GM19324 (cell line): ENCODE measurements around the gene SRSF5.

ENCODE experiments used
- ATAC-seq: cut with Tn5 transposase; IDR thresholded peaks from one replicate; pipeline ENCODE4 v1.9.1; 2021; ENCODE audit warnings: mild to moderate bottlenecking, moderate library complexity; ENCODE audit not compliant: unreplicated experiment, low FRiP score

Gene SRSF5

DNA sequence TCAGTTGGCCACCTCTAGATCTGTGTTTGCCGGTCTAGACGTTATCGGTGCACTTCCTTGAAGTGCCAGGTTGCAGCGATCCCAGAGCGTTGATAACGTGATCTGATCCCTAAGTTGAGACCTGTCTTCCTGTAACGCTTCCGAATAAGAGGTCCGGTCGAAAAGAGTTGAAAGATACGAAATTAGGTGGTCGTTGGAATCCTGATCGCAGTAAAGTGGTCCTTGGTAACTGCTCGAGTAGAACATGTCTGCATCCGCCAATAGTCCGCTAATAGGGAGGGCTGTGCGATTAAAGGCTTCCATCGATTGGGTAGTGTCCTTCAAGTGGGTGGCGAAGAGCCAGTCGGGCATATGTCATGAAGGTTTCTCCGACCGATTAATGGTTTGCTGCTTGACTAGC, 2.7 kb downstream of the SRSF5 start:
- no peak for ATAC-seq

DNA sequence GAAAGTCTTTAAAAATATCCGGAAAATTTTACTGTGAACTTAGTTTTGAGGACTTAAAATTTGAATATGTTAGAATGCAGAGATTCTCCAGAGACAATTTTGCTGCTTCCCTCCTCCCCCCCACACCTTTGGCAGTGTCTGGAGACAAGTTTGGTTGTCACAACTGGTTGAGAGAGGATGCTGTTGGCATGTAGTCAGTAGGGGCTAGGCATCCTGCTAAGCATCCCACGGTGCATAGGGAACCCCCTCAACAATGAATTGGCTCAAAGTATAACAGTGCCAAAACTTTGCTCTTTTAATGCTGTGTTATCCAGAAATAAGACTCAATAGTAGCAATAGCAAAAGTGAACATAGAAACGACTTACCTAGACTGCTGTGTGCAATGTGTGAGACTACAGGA, 3.6 kb downstream of the SRSF5 start:
- ATAC-seq, result no peak

DNA sequence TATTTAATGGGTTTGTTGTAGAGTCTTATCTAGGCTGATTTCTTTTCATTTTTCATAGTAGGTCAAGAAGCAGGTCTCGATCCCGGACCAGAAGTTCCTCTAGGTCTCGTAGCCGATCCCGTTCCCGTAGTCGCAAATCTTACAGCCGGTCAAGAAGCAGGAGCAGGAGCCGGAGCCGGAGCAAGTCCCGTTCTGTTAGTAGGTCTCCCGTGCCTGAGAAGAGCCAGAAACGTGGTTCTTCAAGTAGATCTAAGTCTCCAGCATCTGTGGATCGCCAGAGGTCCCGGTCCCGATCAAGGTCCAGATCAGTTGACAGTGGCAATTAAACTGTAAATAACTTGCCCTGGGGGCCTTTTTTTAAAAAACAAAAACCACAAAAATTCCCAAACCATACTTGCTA, 4.2 kb downstream of the SRSF5 start:
- no peak for ATAC-seq

DNA sequence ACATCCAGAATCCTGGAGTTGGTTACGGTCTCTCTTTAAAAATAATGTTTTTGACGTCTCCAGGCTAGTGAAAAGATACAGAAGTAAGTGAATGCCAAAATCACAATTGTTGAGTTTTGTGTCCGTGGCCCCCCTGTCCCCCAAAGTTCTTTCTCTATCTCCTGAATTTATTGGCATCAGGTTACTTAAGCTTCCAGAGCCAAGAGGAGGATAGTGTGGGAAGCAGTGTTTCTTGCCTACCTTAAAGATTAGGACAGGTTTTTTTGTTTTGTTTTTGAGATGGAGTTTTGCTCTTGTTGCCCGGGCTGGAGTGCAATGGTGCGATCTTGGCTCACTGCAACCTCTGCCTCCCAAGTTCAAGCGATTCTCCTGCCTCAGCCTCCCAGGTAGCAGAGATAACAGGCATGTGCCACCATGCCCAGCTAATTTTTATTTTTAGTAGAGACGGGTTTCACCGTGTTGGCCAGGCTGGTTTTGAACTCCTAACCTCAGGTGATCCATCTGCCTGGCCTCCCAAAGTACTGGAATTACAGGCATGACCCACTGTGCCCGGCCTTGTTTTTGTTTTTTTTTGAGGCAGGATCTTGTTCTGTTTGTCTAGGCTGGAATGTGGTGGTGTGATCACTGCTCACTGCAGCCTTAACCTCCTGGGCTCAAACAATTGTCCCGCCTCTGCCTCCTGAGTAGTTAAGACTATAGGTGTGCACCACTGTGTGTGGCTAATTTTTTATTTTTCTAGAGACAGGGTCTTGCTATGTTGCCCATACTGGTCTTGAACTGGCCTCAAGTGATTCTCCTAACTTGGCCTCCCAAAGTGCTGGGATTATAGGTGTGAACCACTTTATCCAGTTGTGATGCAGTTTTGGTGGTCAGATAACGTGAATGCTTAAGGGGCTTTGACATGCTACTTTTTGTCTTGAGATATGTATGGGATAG, 5.4 kb downstream of the SRSF5 start:
- no peak for ATAC-seq

DNA sequence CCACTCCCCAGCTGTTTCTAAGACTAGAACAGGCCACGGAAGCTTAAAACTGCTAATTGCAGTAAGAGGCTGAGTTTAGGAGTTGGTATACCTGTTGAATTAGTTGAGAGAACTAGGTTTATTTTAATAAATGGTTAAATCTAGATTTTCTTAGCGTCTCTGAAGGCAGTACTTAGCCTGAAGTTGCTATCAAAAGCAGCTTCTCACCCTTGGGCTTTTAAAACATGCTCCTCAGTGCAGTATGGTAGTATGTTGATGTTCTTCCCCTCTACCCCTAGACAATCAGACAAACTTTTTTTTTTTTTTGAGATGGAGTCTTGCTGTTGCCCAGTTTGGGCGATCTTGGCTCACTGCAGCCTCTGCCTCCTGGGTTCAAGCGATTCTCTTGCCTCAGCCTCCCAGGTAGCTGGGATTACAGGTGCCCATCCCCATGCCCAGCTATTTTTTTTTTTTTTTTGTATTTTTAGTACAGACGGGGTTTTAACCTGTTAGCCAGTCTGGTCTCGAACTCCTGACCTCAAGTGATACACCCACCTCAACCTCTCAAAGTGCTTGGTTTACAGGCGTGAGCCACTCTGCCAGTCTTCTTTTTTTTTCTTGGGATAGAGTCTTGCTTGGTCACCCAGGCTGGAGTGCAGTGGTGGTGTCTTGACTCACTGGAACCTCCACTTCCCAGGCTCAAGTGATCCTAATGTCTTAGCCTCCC, 6.8 kb downstream of the SRSF5 start:
- no peak for ATAC-seq

DNA sequence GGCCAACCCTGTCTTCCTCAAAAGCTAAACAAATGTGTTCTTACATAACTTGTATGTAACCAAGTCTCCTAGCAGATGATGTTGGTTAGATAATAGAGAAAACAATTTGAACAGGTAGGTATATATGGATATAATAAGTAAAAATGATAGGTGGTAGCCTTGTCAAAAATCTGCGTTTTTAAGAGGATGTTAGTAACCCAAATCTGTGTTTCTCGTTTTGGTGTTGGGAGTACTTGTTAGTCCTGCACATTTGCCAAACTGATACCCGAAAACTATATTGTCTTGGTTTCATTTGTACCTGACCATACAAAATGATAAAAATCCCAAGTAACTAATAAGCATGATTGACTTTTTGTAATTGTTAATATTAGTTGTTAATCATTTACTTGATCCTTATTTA, 8.1 kb downstream of the SRSF5 start:
- no peak for ATAC-seq

DNA sequence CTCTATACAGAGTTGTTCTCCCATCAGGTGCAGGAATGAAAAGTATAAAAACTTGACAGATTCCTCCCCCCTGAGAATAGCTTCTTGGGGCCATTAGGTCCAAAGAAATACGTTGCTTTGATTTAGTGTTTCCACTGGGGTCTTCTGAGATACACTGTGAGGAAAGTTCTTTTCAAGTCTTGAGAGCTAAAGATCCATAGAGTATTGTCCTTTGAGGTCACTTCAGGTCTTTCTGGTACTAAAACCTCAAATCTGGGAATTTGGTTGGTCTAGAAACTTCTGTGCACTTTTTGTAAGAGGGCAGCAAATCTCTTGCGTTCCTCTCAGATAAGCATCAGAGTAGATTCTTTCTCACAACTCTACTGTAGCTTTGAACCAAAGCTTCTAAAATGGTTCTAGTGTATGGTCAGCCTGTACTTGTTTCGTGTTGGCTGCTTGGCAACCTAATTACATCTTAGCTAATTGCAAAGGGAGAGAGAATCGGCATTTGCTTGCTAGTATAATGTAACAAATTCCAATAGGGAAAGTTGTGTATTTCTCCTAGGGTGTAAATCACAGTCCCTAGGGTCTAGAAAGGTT, 10.0 kb downstream of the SRSF5 start:
- no peak for ATAC-seq

DNA sequence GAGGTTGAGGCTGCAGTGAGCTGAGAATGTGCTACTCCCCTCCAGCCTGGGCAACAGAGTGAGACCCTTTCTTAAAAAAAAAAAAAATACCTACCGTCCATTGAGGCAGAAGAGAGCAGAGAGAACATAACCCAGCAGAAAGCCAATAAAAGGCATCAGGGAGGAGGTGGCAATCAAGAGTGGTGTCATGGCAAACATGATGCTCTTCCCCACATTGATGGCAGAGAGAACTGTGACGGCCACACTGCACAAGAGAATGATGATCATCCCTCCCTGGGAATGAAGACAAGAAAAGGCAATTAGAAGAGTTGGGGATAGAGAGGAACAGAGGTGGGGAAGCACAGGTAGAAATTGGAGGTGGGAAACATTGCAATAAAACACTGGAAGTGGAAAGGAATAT, 12.1 kb downstream of the SRSF5 start:
- ATAC-seq, result no peak

DNA sequence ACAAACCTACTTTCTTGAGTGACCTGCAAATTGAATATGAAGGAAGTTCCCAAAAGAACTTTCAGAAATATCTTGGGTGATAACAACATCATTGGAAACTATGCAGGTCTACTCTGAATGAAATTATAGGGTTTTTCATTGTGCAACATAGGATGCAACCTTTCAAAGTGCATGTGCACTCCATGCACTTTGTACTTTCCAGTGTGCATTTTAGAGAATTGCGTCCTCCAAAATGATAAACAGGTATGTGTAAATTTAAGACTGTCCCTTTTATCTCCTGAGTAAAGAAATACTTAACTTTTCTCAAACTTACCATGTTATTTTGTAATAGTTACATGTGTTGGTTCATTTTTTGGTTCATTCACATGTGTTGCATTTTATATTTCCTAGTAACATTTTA, 13.2 kb downstream of the SRSF5 start:
- ATAC-seq, result no peak

DNA sequence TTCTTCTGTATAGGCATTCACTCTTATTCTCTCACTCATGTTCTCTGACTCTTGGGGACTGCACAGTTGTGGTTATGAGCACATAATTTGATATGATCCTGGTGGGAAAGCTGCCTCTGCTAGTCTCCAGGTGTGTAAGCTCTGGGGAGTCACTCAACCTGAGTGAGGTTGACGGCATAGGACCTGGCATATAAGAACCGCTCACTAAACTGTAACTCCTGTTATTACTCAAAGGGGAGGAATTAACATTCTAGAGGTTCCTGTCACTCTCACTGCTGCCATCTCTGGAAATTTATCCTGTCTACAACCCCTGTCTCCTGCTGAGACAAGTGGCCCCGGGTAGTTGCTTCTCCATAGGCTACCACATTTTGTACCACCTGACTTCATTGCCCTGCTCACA, 14.0 kb downstream of the SRSF5 start:
- ATAC-seq, result no peak

DNA sequence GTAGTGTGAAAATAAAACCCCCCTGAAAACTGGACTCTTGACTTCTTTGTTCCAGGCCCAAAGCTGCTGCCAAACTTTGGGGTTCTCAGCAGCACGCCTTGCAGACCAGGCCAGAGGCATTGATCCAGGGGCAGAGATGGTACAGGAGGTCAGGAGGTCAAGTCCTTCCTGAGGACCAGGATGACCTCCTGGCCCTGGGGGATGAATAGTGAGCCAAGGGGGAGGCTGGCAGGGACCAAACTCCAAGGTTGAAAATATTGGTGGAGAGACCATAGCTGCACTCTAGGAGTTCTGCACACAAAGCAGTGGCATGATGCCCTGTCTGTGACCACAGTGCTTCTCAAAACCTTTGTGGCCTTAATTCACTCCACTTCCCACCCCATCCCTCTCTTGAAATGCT, 18.0 kb downstream of the SRSF5 start:
- ATAC-seq, result no peak

DNA sequence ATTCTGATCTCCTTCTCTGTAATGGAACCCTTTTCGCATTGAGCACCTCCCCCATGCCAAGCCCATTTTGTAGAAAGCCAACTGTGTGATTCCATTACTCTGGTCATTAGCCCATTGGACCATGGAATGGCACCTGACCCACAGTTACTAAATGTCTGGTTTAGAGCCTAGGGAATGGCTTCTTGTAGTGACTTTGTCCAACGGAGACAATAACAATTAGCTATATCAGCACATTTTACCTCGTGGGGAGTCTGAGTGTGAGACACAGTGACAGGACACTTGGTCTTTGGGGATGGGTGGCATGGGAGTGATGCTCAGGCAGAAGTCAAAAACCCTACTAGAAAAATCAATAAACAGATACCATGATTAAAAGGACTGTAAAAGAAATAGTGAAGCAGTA, 19.7 kb downstream of the SRSF5 start:
- no peak for ATAC-seq

DNA sequence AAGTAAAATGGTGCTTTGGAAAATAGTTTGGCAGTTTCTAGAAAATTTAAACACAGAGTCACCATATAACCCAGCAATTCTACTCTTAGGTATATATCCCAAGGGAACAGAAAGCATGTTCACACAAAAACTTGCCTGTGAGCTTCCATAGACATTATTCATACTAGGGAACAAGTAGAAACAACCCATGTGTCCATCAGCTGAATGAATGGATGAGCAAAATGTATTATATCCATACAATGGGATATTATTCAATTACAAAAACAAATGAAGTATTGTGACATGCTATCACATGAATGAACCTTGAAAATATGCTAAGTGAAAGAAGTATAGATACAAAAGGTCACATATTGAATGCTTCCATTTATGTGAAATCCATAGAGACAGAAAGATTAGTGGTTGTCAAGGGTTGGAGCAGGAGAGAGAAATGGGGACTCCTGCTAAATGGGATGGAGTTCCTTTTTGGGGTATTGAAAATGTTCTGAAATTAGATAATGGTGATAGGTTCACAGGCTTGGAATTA, 22.2 kb downstream of the SRSF5 start:
- ATAC-seq, result no peak

DNA sequence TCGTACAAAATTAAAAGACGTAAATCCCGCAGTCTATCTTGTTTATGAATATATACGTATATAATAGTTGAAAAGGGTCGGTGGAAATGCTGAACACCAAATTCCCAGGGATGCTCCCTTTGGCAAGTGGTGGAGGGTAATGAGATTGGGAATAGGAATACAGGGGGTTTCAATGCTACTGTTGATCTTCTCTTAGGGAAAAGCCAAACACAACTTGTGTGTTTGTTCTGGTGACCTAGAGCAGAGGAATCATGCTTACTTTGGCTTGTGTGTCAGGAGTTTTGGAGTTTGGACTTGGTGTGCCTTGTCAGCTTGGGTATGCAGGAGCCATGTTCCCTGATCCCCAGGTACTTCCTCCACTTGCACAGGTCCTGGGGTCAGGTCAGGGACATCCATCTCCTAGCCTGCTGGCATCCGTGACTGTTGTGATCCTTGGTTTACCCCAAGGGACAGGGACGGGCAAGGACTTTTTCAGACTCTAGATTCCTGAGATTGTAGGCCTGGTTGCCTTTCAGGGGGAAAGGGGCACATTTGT, 26.0 kb downstream of the SRSF5 start:
- ATAC-seq, result no peak

DNA sequence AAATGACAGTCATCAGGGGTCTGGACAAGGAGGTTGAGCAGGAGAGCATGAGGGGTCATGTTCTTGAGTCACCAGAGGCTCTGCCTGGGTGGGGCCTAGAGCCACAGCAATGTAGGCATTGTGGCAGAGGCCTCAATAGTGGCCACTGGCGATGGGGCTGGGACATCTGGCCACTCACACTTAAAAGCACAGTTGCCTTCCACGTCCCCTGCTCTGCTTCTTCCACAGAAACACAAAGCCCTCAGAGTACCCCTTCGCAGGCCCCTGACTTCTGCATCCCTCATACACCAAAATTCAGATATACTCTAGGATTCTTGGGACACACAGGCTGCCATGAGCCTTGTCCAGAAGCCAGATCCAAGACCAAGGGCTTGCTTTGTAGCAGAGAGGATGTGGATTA, 27.8 kb downstream of the SRSF5 start:
- no peak for ATAC-seq

DNA sequence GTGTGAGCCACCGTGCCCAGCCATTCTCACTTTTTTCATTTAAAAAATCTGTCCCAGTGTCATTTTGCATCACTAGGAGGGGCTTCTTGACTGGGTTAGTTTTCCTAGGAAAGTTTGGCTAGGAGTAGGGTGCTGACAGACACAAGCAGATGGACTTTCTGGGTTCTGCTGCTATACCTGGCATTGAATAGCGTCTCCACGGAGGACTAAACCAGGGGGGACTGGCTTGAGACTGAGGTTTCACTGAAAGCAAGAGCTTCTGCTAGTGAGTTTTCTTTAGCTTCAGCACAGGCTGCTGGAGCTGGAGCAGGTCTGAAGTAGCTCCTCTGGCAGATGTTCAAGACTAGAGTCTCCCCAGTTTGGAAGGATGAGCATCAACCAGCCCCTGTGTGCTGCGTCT, 28.7 kb downstream of the SRSF5 start:
- ATAC-seq, result no peak

DNA sequence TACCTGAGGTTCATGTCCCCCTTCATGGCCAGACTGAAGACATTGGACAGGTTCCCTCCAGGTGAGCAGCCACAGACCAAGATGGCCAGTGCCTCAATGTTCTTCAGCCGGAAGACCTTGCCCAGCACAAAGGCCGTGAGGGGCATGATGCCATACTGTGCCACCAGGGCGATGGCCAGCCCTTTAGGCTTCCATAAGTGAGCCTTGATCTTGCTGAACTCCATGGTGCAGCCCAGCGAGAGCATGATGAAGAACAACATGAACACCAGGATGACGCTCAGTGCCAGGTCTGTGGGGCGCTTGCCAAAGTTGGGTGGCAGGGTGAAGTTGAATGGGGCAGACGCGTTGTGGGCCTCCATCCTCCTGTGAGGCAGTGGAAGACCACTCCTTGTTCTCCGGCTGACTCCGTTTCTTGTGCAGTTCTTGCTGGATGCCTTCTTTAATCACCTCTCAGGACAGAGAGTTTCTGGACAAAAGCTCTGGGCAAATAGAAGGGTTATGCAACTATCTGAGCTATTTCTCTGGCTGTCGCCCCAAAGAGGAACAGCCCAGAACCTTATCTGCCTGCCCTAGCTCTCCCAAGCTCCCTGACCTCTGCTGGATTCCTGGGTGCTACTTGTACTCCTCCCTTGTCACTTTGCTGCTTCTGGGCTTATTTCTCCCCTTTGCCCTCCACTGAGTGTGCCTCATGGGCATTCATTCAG, 30.0 kb downstream of the SRSF5 start, which contains the start of gene SLC10A1:
TSS of gene SLC10A1 (minus strand) at position 445 of the 704 bp plus-strand sequence. CDS start at position 359, 86 bp downstream.
- no peak for ATAC-seq

DNA sequence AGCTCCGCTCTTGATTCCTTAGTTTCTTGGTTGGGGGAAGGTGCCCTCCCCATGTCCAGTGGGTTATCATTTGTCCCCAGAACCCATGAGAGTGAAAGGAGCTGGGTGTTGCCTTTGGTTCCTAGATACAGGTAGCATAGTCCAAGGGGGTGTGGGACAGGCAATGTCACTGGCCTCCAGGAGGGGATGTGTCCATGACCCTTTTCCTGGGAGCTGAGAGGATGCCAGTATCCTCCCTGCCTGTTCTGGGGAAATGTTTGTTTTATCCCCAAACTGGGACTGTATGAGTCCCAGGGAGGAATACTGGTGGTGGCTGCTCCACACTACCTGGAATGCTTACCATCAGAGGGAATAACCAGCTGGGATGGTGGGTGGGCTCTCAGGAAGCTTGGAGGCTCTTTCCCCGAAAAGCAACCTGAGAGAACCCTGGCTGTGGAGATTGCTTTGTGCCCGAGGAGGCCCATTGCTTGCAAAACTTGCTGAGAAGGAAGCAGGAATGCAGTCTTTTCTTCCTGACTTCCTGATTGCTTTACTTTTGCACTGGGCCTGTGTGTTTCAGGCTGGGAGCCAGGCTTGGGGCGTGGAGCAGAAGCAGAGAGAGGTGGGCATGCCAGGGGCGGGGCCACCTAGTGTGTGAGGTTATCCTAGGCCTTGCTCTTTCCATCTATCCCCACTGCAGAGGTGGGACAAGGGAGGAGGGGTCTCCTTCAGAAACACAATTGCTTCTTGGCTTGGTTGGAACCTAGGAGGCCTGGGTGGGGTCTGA, 30.8 kb downstream of the SRSF5 start:
- no peak for ATAC-seq

DNA sequence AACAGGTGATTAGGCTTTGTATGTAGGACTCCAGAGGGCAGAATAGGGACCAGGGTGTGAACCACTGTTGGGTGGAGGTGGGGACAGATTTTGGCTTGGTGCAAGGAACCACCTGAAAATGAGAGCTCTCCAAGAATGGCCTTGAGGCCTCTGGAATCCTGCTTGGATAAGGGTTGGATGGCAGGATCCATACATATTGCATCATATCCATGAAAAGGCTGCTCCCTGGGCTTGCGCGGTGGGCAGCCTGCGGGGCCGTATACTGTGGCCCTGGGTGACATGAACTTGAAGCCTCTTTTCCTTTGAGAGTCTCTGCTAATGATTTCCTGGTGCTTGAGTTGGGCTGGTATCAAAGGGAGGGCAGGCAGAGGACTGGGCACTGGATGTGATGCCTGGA, 31.4 kb downstream of the SRSF5 start:
- ATAC-seq, result no peak

DNA sequence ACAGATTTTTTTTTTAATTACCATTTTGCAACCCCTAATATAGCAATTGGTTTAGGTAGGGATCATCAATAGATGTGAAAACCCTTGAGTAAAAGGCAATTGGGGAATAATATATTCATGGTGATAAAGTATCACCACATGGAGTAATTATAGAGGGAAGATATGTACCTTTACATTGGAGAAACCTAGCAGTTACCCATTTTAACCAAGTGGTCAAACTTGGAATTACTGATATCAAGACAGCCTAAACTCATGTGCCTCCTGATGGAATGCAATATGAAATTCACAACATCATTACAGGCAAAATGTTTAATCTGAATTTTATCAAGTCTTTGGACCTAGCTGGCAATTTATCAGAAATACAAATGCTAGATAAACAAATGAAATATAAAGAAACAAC, 36.8 kb downstream of the SRSF5 start:
- no peak for ATAC-seq
